ENCODE measurements around the gene GRK2.

DNA sequence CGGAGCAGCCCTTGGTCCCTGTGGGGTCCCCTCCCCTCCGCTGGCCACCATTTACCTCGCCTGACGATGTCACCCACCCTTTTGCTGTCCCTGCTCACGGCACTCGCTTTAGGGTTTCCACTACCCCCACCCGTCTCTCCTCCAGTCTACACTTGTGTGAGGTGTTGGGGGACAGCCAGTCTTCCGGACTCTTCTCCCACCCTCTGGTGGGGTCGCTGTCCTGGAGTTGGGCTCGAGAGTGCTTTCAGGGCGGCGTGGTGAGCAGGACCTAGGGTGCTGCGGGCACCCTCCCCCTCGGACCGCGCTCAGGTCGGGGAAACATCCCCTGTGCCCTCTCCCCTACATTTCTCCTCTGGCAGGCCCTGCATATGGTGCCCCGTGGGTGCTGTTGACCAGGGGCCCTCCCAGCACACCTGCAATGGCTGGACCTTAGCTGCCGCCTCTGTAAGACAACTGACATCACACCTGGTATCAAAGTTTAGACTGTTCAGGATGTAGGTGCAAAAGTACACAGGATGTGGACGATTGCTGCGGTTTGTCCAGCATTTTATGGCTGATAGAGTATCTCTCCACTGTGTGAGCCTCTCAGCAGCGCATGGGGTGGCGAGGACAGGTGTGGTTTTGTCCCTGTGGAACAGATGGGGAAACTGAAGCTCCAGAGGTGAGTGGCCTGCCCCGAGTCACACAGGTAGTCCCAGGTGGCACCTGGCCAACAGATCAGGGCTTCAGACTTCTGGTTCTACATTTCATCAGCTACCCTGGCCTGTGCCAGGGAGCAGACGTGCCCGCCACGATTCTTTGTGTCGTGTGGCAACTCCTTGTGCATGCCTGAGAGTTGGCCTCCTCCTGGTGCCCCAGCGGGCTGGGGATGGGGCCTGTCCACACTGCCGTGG lies 1.2 kb downstream of the GRK2 start:
- no peak for TF ChIP-seq EZH2 (IDR thresholded peaks at IDR 0.05; ENCODE audit: borderline replicate concordance, low read length)
- TF ChIP-seq, protein P1, sequence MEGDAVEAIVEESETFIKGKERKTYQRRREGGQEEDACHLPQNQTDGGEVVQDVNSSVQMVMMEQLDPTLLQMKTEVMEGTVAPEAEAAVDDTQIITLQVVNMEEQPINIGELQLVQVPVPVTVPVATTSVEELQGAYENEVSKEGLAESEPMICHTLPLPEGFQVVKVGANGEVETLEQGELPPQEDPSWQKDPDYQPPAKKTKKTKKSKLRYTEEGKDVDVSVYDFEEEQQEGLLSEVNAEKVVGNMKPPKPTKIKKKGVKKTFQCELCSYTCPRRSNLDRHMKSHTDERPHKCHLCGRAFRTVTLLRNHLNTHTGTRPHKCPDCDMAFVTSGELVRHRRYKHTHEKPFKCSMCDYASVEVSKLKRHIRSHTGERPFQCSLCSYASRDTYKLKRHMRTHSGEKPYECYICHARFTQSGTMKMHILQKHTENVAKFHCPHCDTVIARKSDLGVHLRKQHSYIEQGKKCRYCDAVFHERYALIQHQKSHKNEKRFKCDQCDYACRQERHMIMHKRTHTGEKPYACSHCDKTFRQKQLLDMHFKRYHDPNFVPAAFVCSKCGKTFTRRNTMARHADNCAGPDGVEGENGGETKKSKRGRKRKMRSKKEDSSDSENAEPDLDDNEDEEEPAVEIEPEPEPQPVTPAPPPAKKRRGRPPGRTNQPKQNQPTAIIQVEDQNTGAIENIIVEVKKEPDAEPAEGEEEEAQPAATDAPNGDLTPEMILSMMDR (conservative IDR thresholded peaks at IDR 0.05 in 1 of 2, IDR thresholded peaks at IDR 0.05 in 1 of 2; ENCODE audit: extremely low read depth in 1 of 2, insufficient read depth in 1 of 2, low read depth in 1 of 2, low read length in 2 of 2) = no peak

Data from mammary epithelial cell (primary cell).